ENCODE data around the gene DNAJB11. TPM values are rescaled to one million over a fixed set of nuclear protein-coding genes. Genes with fewer than 3 reads are reported as not detected.
"Not testable (repeated sequence)": the region's sequence is repeated elsewhere in the genome, so short reads cannot be mapped to it uniquely, and the experiment has no call there.

Gene DNAJB11
- total RNA-seq, 1 donor from 2014 or later: 63.4 TPM

DNA sequence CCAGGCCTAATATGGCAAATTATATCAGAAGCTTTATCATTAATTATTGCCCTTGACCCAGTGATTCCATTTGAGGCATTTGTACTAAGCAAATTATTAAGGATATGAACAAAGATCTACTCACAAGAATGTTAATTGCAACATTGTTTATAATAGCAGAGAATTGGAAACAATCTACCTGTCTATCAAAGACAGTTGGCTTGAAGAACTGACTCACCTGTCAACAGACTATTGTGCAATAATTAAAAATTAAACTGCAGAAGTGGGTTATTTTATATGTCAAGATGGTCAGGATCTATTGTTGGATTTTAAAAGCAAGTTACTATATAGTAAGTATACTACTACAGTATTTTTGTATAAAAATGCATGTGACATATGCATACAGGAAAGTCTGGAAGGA lies 63.0 kb downstream of the DNAJB11 start:
- Mint-ChIP-seq H3K27ac (no peak overlapping the region), H3K4me1 (ENCODE audit: unreplicated experiment) (no peaks in the 10 kb centered on the region), H3K4me3 (no peak overlapping the region), H3K36me3 (no peaks in the 10 kb centered on the region), H3K9me3 (no peaks in the 10 kb centered on the region), H3K27me3 (peaks cover 36% of the 10 kb centered on the region)
- no peak for DNase-seq (ENCODE audit: extremely low spot score, unreplicated experiment)
- TF ChIP-seq, protein P1, sequence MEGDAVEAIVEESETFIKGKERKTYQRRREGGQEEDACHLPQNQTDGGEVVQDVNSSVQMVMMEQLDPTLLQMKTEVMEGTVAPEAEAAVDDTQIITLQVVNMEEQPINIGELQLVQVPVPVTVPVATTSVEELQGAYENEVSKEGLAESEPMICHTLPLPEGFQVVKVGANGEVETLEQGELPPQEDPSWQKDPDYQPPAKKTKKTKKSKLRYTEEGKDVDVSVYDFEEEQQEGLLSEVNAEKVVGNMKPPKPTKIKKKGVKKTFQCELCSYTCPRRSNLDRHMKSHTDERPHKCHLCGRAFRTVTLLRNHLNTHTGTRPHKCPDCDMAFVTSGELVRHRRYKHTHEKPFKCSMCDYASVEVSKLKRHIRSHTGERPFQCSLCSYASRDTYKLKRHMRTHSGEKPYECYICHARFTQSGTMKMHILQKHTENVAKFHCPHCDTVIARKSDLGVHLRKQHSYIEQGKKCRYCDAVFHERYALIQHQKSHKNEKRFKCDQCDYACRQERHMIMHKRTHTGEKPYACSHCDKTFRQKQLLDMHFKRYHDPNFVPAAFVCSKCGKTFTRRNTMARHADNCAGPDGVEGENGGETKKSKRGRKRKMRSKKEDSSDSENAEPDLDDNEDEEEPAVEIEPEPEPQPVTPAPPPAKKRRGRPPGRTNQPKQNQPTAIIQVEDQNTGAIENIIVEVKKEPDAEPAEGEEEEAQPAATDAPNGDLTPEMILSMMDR (conservative IDR thresholded peaks at IDR 0.05): no peak

DNA sequence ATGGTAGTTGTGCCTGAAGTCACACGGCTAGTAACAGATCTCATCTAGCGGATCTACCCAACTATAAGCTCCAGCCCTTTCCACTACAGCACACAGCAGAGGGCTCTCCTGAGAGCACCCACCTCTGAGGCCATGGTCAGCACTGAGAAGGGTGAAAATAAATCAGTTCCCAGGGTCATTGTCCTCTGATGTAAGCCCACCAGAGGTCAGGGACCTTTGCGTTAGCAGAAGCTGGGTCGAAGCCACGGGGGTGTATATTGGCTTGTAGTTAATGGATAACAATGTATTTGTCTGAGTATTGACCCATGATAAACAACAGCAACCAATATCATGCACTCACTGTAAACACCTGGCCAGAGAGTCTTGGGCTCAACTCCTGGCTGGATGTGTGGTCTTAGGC lies 63.7 kb downstream of the DNAJB11 start:
- not testable (repeated sequence) for DNase-seq (ENCODE audit: extremely low spot score, unreplicated experiment); H3K4me1 Mint-ChIP-seq (ENCODE audit: unreplicated experiment); H3K9me3 Mint-ChIP-seq; H3K27ac Mint-ChIP-seq; H3K4me3 Mint-ChIP-seq; H3K36me3 Mint-ChIP-seq
- peaks cover 41% of the 10 kb centered on the region for H3K27me3 Mint-ChIP-seq

Other genes starting within 250 kb of the DNAJB11 start
- 1.5 and 11.6 TPM in 2 replicates for gene DGKG, start 208.5 kb upstream of the DNAJB11 start, total RNA-seq (ENCODE audit: low replicate concordance)
- gene CRYGS, start 26.3 kb upstream of the DNAJB11 start, total RNA-seq (ENCODE audit: low replicate concordance): 1.2 and 7.8 TPM in 2 replicates
- gene TBCCD1, start 3.4 kb upstream of the DNAJB11 start, total RNA-seq (ENCODE audit: low replicate concordance): 11.0 and 16.6 TPM in 2 replicates
- 0.27 and 0.74 TPM in 2 replicates for gene AHSG, start 42.3 kb downstream of the DNAJB11 start, total RNA-seq (ENCODE audit: low replicate concordance)
- gene FETUB, start 69.7 kb downstream of the DNAJB11 start, total RNA-seq (ENCODE audit: low replicate concordance): not detected in 2 replicates
- not detected in 2 replicates for gene HRG, start 95.3 kb downstream of the DNAJB11 start, total RNA-seq (ENCODE audit: low replicate concordance)
- gene KNG1, start 146.6 kb downstream of the DNAJB11 start, total RNA-seq (ENCODE audit: low replicate concordance): not detected in 2 replicates
- 477 and 480 TPM in 2 replicates for gene EIF4A2, start 212.9 kb downstream of the DNAJB11 start, total RNA-seq (ENCODE audit: low replicate concordance)
- 33.6 and 64.2 TPM in 2 replicates for gene RFC4, start 235.8 kb downstream of the DNAJB11 start, total RNA-seq (ENCODE audit: low replicate concordance)

All from type B pancreatic cell (in vitro differentiated cells).